Activated CD4-positive, alpha-beta T cell treated with anti-CD3 and anti-CD28 coated beads for 36 hours (primary cell): ENCODE data around the gene RBM34. TPM values are rescaled to one million over a fixed set of nuclear protein-coding genes. Genes with fewer than 3 reads are reported as not detected.

ENCODE experiments used
- ATAC-seq: fragments of 200-7000 bp; cut with Tn5 transposase; one replicate; pipeline ENCODE4 v1.10.0; 2021; ENCODE audit warnings: mild to moderate bottlenecking, moderate library complexity
- CTCF ChIA-PET: fragments of 350-600 bp; sonication (Branson Sonifier 250); formaldehyde crosslinking; loops from one replicate; lab custom pipeline; 2021; ENCODE audit warnings: antibody characterized with exemption; lab: Charles Lee
- POLR2A ChIA-PET: fragments of 350-600 bp; sonication (Branson Sonifier 250); formaldehyde crosslinking; loops from one replicate; lab custom pipeline; 2021; ENCODE audit warnings: antibody characterized with exemption, inconsistent platforms; lab: Charles Lee
- DNase-seq: peaks from one replicate; pipeline ENCODE4 v3.0.0-alpha.2; 2020
- H3K27ac Mint-ChIP-seq: one replicate; pipeline ENCODE4 v1.8.0; 2021; ENCODE audit warnings: mixed read lengths
- H3K27me3 Mint-ChIP-seq: one replicate; pipeline ENCODE4 v1.8.0; 2021; ENCODE audit warnings: mixed read lengths
- H3K36me3 Mint-ChIP-seq: one replicate; pipeline ENCODE4 v1.8.0; 2021; ENCODE audit warnings: low read depth, mixed read lengths
- H3K4me1 Mint-ChIP-seq: one replicate; pipeline ENCODE4 v1.8.0; 2021; ENCODE audit warnings: mixed read lengths
- H3K4me3 Mint-ChIP-seq: one replicate; pipeline ENCODE4 v1.8.0; 2021; ENCODE audit warnings: mild to moderate bottlenecking, moderate library complexity, mixed read lengths
- H3K9me3 Mint-ChIP-seq: one replicate; pipeline ENCODE4 v1.8.0; 2021; ENCODE audit warnings: low read depth, mixed read lengths
- intact Hi-C, 2 experiments: fragments of 100-400 bp; cut with DNase I in 1 of 2; cut with micrococcal nuclease in 1 of 2; formaldehyde crosslinking; loops; one replicate each; pipeline versions ENCODE4 v1.14.2 to v1.15.1; 2022 to 2024; cut with DNase I, micrococcal nuclease
- total RNA-seq, 2 experiments: library from RNA; stranded (reverse); gene quantifications; one replicate each; pipeline ENCODE4 v1.2.3, GENCODE V29; 2021

The RBM34 gene
- total RNA-seq, 2 experiments from 2014 or later: 126 to 154 TPM

DNA sequence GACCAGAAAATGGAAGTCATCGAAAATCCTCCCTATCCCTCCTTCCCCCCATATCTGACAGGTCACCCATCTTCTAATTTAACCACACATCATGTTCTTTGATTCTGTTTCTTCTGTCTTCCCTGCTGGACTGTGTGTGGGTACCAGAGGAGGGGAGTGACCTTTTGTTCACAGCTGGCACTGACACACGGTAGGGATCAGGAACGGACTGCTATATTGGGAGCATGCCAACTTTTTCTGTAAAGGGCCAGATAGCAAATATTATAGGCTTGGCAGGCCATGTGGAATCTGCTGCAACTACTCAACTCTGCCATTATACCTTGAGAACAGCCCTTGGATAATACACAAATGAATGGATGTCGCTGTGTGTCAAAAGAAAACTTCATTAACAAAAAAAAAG is 24.9 kb downstream of the RBM34 start:
- ChIA-PET CTCF (interaction anchor here (0.6 to 1.7 kb wide), 2 partner anchors 15 to 565 kb away, joined by 3 read pairs; no protein-coding TSS in a partner anchor), POLR2A (no interaction called here)
- H3K27me3 Mint-ChIP-seq: no peaks in the 10 kb centered on the region
- no peak for DNase-seq
- H3K4me3 Mint-ChIP-seq: no peak overlapping the region
- intact Hi-C loops: no loop called here
- H3K36me3 Mint-ChIP-seq: peaks cover 50% of the 10 kb centered on the region
- H3K9me3 Mint-ChIP-seq: no peaks in the 10 kb centered on the region
- no peak for ATAC-seq
- H3K4me1 Mint-ChIP-seq: peaks cover 27% of the 10 kb centered on the region
- no peak overlapping the region for H3K27ac Mint-ChIP-seq

DNA sequence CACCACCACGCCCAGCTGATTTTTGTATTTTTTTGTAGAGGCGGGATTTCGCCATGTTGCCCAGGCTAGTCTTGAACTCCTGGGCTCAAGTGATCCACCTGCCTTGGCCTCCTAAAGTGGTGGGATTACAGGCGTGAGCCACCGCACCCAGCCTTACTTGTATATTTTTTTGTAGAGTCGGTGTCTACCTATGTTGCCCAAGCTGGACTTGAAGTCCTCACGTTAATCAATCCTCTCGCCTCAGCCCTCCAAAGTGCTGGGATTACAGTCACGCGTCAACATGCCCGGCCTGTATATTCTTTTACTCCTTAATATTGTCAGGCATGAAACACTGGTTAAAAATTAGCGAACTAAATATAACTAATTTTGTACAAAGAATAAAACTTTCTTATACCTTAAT is 26.9 kb downstream of the RBM34 start:
- no peak for ATAC-seq
- intact Hi-C loops: no loop called here
- Mint-ChIP-seq H3K4me1 (peaks cover 16% of the 10 kb centered on the region), H3K27me3 (no peaks in the 10 kb centered on the region), H3K27ac (no peak overlapping the region), H3K36me3 (peaks cover 39% of the 10 kb centered on the region), H3K4me3 (no peak overlapping the region), H3K9me3 (no peaks in the 10 kb centered on the region)
- ChIA-PET POLR2A (no interaction called here), CTCF (no interaction called here)
- DNase-seq: no peak

DNA sequence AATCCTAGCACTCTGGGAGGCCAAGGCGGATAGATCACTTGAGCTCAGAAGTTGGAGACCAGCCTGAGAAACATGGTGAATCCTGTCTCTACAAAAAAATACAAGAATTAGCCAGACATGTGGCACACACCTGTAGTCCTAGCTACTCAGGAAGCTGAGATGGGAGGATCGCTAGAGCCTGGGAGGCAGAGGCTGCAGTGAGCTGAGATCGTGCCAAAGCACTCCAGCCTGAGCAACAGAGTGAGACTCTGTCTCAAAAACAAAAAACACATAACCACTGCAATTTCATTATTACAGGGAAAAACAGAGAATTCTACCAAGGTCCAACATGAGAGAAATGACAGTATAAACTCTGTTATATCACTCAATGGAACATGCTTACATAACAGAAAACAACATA is 28.0 kb downstream of the RBM34 start:
- ChIA-PET CTCF (interaction anchor here (0.6 to 1.0 kb wide), 4 partner anchors 19 to 646 kb away, joined by 3 to 4 read pairs (median 3); no protein-coding TSS in a partner anchor), POLR2A (interaction anchor here (0.6 kb wide), 1 partner anchor 106 kb away, joined by 3 read pairs; no protein-coding TSS in a partner anchor)
- H3K4me1 Mint-ChIP-seq: peaks cover 9% of the 10 kb centered on the region
- intact Hi-C loops: no loop called here
- DNase-seq: no peak
- no peak overlapping the region for H3K4me3 Mint-ChIP-seq
- H3K36me3 Mint-ChIP-seq: peaks cover 35% of the 10 kb centered on the region
- H3K27me3 Mint-ChIP-seq: no peaks in the 10 kb centered on the region
- H3K9me3 Mint-ChIP-seq: no peaks in the 10 kb centered on the region
- no peak overlapping the region for H3K27ac Mint-ChIP-seq
- ATAC-seq: no peak

DNA sequence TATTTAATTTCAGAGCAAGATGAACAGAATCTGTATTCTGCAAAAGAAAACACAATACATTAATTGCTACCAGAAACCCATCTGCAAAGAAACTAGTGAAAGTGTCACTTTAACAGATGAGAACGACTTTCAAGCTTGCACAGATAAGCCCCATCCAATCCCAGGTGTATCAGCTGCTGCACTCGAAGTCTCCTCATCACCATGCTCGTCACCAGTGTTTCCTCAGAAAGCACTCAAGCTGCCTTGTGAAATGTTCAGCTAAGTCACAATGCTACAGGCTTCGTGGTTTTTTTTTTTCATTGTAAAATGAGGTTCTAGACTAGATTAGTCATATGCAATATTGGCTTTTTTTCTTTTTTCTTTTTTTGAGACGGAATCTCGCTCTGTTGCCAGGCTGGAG is 29.1 kb downstream of the RBM34 start:
- Mint-ChIP-seq H3K27ac (peak overlapping the region; percentile 60), H3K36me3 (peaks cover 38% of the 10 kb centered on the region), H3K27me3 (no peaks in the 10 kb centered on the region), H3K9me3 (no peaks in the 10 kb centered on the region), H3K4me3 (no peak overlapping the region), H3K4me1 (peaks cover 12% of the 10 kb centered on the region)
- POLR2A ChIA-PET: interaction anchor here (0.6 to 1.0 kb wide), 2 partner anchors 29 to 114 kb away, joined by 4 to 6 read pairs; partner anchors contain the start of gene RBM34
- ATAC-seq: no peak
- DNase-seq: peak; percentile 34
- intact Hi-C loops: no loop called here
- CTCF ChIA-PET: interaction anchor here (0.7 to 0.9 kb wide), 2 partner anchors 10 to 53 kb away, joined by 3 to 4 read pairs; no protein-coding TSS in a partner anchor

DNA sequence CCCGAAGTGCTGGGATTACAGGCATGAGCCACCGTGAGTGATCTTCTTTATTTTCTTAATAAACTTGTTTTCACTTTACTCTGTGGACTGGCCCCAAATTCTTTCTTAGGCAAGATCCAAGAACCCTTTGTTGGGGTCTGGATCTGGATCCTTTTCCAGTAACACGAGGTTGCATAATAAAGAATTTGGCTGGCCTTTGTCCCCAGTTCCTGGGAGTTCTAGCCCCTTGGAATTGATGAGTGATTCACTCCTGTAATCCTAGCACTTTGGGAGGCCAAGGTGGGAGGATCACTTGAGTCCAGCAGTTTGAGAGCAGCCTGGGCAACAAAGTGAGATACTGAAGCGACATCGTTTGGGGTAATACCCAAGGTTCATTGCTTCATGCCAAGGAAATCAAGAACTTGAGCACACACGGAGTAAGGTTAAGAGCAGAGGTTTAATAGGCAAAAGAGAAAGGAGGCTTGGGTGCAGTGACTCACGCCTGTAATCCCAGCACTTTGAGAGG is 30.2 kb downstream of the RBM34 start:
- H3K27ac Mint-ChIP-seq: no peak overlapping the region
- CTCF ChIA-PET: interaction anchor here (0.7 kb wide), 1 partner anchor 26 kb away, joined by 3 read pairs; no protein-coding TSS in a partner anchor
- H3K9me3 Mint-ChIP-seq: no peaks in the 10 kb centered on the region
- intact Hi-C loops: no loop called here
- DNase-seq (no peak), ATAC-seq (no peak)
- no peaks in the 10 kb centered on the region for H3K27me3 Mint-ChIP-seq
- H3K36me3 Mint-ChIP-seq: peaks cover 37% of the 10 kb centered on the region
- H3K4me3 Mint-ChIP-seq: no peak overlapping the region
- POLR2A ChIA-PET: no interaction called here
- peaks cover 23% of the 10 kb centered on the region for H3K4me1 Mint-ChIP-seq

DNA sequence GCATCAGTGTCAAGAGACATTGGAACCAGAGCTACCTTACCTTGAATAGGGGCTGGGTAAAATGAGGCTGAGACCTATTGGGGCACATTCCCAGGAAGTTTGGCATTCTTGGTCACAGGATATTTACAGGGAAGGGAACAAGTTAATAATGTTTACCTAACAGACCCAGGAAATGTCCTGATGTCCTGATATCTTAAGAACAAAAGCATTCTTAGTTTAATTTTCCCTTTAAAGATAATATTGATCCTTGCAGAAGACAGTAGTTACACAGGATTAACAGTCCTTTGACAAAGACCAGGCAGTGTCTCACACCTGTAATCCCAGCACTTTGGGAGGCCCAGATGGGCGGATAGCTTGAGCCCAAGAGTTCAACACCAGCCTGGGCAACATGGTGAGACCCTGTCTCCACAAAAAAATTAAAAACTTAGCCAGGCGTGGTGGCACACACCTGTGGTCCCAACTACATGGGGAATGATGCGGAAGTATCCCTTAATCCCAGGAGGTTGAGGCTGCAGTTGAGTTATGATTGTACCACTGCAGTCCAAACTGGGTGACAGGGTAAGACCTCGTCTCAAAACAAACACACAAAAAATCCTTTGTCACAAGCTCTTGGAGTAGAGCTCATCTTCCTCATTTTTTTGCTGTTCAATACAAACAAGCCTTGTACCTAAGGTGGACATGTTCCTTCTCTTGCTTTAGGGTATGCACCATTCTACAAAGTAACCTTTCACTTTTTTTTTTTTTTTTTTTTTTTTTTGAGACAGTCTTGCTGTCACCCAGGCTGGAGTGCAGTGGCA is 31.1 kb downstream of the RBM34 start:
- no peaks in the 10 kb centered on the region for H3K27me3 Mint-ChIP-seq
- no peak for ATAC-seq
- peaks cover 31% of the 10 kb centered on the region for H3K4me1 Mint-ChIP-seq
- H3K27ac Mint-ChIP-seq: peak overlapping the region; percentile 81
- CTCF ChIA-PET: interaction anchor here (0.7 to 1.4 kb wide), 2 partner anchors 9 to 27 kb away, joined by 3 to 4 read pairs; no protein-coding TSS in a partner anchor
- H3K4me3 Mint-ChIP-seq: no peak overlapping the region
- H3K36me3 Mint-ChIP-seq: peaks cover 34% of the 10 kb centered on the region
- no peaks in the 10 kb centered on the region for H3K9me3 Mint-ChIP-seq
- POLR2A ChIA-PET: interaction anchor here (1.0 kb wide), 1 partner anchor 31 kb away, joined by 3 read pairs; the partner anchor contains the start of gene RBM34
- intact Hi-C loops: loop anchor here (1.0 to 5.0 kb wide), 4 partner anchors 25 to 727 kb away; partner anchors contain the start of gene RBM34 (in 1 of the 2)
- no peak for DNase-seq

DNA sequence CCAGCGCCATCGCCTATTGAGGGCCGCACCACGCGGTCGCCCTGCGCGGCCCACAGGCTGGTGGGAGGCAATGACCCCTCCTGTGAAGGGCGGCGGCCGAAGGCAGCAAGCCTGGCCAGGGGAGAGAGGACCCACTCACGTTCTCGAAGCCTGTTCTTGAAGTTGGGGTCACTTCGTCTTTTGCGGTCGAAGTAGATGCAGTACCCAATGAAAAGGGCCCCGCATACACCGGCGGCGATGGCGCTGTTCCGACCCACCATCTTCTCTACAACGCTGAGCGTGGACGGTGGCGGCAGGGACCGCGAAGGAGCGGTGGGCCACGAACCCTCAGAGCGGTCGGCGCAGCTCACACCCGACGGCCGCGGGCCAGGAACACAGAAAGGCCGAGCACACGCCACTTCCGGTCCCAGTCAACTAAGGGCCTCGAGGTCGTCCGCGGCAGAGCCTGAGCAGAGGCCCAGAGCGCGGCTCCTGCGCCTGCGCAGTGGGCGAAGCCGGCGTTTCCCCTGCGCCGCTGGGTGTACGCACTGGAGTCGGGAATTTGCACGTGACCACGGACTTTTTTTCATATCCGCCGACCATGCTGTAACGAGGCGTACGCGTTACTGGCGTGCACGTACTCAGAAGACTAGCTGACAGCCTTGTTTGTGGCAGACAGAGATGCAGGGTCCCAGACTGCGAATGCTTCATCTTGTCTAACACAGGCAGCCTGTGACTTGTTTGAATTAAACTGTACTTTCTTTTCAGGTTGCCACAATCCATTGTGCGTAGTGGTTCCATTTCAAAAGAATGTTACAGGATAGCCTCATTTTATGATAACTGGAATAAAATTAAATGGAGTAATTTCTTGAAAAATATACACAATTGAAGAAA is 32.4 kb downstream of the RBM34 start, which contains the start of gene TOMM20:
Gene TOMM20, minus strand, starts transcription at position 382 of the 873 bp plus-strand sequence. Its CDS starts 122 bp downstream, at position 260.
- ChIA-PET CTCF (interaction anchor here (1.0 to 1.4 kb wide), 2 partner anchors 10 to 114 kb away, joined by 3 to 4 read pairs; no protein-coding TSS in a partner anchor), POLR2A (interaction anchor here (1.0 kb wide), 2 partner anchors 19 to 32 kb away, joined by 3 read pairs; partner anchors contain the start of gene RBM34)
- peak; percentile 92 for ATAC-seq
- Mint-ChIP-seq H3K4me3 (peak within 1 kb of the TSS; percentile 90), H3K9me3 (no peaks in the 10 kb centered on the region), H3K27ac (peak within 1 kb of the TSS; percentile 98), H3K27me3 (no peaks in the 10 kb centered on the region), H3K36me3 (peaks cover 35% of the 10 kb centered on the region), H3K4me1 (peaks cover 41% of the 10 kb centered on the region)
- intact Hi-C loops: loop anchor here (1.0 to 5.0 kb wide), 8 partner anchors 24 to 755 kb away; partner anchors contain the start of genes ARID4B (in 2 of the 2), GGPS1 (in 2 of the 2), RBM34 (in 2 of the 2) and B3GALNT2 (in 1 of the 2)
- DNase-seq: peak; percentile 97

DNA sequence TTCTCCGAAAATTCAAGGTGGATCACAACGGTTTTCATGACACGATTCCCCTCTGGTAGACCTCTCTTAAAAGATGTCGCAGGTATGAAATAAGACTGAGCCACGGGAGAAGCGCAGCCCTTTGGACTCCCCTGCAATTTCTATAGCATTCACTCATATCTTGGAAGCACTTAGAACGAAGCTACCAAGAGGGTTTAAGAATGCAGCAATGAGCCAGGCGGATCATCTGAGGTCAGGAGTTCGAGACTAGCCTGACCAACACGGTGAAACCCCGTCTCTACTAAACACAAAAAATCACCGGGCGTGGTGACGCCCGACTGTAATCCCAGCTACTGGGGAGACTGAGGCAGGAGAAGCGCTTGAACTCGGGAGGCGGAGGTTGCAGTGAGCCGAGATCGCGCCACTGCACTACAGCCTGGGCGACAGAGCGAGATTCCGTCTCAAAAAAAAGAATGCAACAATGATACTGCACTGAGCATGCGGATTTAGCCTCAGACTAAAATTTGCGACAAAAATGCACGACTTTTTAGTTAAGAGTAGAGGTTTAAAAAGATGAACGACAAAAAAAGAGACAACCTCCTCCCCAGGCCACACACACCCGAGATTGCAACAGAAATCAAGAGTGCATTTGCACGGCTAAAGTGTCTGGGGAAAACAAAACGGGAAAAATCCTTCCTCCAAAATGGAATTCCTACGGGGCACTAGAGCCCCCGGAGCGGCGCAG is 33.2 kb downstream of the RBM34 start:
- peak overlapping the region; percentile 98 for H3K27ac Mint-ChIP-seq
- H3K9me3 Mint-ChIP-seq: no peaks in the 10 kb centered on the region
- ATAC-seq: no peak
- intact Hi-C loops: loop anchor here (1.0 to 5.0 kb wide), 8 partner anchors 23 to 755 kb away; partner anchors contain the start of genes ARID4B (in 2 of the 2), GGPS1 (in 2 of the 2), B3GALNT2 (in 1 of the 2) and COA6 (in 1 of the 2)
- peaks cover 49% of the 10 kb centered on the region for H3K4me1 Mint-ChIP-seq
- ChIA-PET POLR2A (interaction anchor here (0.6 to 1.0 kb wide), 3 partner anchors 18 to 473 kb away, joined by 3 read pairs; no protein-coding TSS in a partner anchor), CTCF (interaction anchor here (1.6 kb wide), 2 partner anchors 23 to 79 kb away, joined by 3 to 6 read pairs; no protein-coding TSS in a partner anchor)
- no peaks in the 10 kb centered on the region for H3K27me3 Mint-ChIP-seq
- peak; percentile 47 for DNase-seq
- peak overlapping the region; percentile 90 for H3K4me3 Mint-ChIP-seq
- H3K36me3 Mint-ChIP-seq: peaks cover 39% of the 10 kb centered on the region

DNA sequence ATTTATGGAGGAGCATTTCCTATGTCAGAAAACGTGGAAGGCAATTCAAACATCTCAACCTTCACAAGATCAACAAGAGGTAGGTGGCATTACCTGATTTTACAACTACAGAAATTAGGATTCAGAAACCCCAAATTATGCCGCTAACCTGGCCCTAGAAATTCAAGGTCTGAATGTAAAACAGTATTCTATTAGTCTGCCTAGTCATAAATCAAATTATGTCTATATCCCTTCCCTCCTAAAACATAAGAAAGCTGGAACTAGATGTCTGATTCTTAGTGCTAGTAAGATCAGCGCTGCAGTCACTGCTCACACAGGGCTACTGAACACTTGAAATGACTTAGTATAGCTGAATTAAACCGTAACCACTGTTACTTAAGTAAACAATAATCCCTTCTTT is 33.8 kb downstream of the RBM34 start:
- intact Hi-C loops: loop anchor here in 1 of 2 experiments (5.0 kb wide), 1 partner anchor 730 kb away; no protein-coding TSS in a partner anchor

More for the DNA sequence above, 33.8 kb downstream of the RBM34 start:
- peak overlapping the region; percentile 90 for H3K4me3 Mint-ChIP-seq
- H3K27me3 Mint-ChIP-seq: no peaks in the 10 kb centered on the region
- POLR2A ChIA-PET: interaction anchor here (0.6 to 1.0 kb wide), 5 partner anchors 24 to 474 kb away, joined by 3 to 4 read pairs (median 3); partner anchors contain the start of genes GGPS1 and RBM34
- H3K4me1 Mint-ChIP-seq: peaks cover 50% of the 10 kb centered on the region
- H3K27ac Mint-ChIP-seq: peak overlapping the region; percentile 98
- ATAC-seq (no peak), DNase-seq (no peak)
- no peaks in the 10 kb centered on the region for H3K9me3 Mint-ChIP-seq
- CTCF ChIA-PET: interaction anchor here (1.1 to 1.6 kb wide), 3 partner anchors 22 to 290 kb away, joined by 3 to 6 read pairs (median 4); no protein-coding TSS in a partner anchor
- H3K36me3 Mint-ChIP-seq: peaks cover 43% of the 10 kb centered on the region
